Spleen (tissue), 11 donors: ENCODE results near the gene C1QTNF5. TPM values are rescaled to one million over a fixed set of nuclear protein-coding genes. Genes with fewer than 3 reads are reported as not detected.
A peak's percentile ranks its signal among the peaks of the same experiment; 100 is the strongest.

Source experiments
- DNase-seq: peaks from one replicate; pipeline ENCODE4 v3.0.0-alpha.2; 2020
- H3K27ac ChIP-seq, 8 donors: fragments of 200-600 bp; sonication (generic) in 7 of 8; 1 replicate in 4 of 8; 2 replicates in 4 of 8; pipeline versions ENCODE4 v1.5.0 to v1.8.0; 2016 to 2021; ENCODE audit warnings: inconsistent platforms in 4 of 8, mild to moderate bottlenecking in 4 of 8, moderate library complexity in 1 of 8
- H3K27me3 ChIP-seq, 7 donors: fragments of 200-600 bp; sonication (generic) in 6 of 7; replicated peaks in 1 of 7; 1 replicate in 4 of 7; 2 replicates in 3 of 7; pipeline versions ENCODE4 v1.5.0 to v1.8.0; 2016 to 2021; ENCODE audit warnings: inconsistent platforms in 3 of 7, mild to moderate bottlenecking in 1 of 7
- H3K36me3 ChIP-seq, 6 donors: fragments of 200-600 bp; sonication (generic) in 5 of 6; 1 replicate in 4 of 6; 2 replicates in 2 of 6; pipeline versions ENCODE4 v1.5.0 to v1.8.0; 2016 to 2021; ENCODE audit warnings: inconsistent platforms in 2 of 6
- H3K4me1 ChIP-seq, 6 donors: fragments of 200-600 bp; sonication (generic) in 5 of 6; 1 replicate in 3 of 6; 2 replicates in 3 of 6; pipeline versions ENCODE4 v1.5.0 to v1.8.0; 2016 to 2021; ENCODE audit warnings: inconsistent platforms in 3 of 6
- H3K4me3 ChIP-seq, 8 donors: fragments of 200-600 bp; sonication (generic) in 7 of 8; 1 replicate in 4 of 8; 2 replicates in 4 of 8; pipeline versions ENCODE4 v1.5.0 to v1.8.0; 2016 to 2021; ENCODE audit warnings: inconsistent platforms in 4 of 8, mild to moderate bottlenecking in 4 of 8, moderate library complexity in 2 of 8
- H3K9me3 ChIP-seq, 8 donors: fragments of 200-600 bp; sonication (generic) in 7 of 8; 1 replicate in 4 of 8; 2 replicates in 4 of 8; pipeline versions ENCODE4 v1.5.0 to v1.8.0; 2016 to 2021; ENCODE audit warnings: inconsistent platforms in 4 of 8
- CTCF ChIP-seq, 11 experiments: fragments of 200-600 bp in 7 of 11; fragments of 450-650 bp in 4 of 11; sonication (generic) in 4 of 11; IDR thresholded peaks in 8 of 11; conservative IDR thresholded peaks in 3 of 11; 1 replicate in 7 of 11; 2 replicates in 4 of 11; pipeline versions ENCODE4 v1.4.0 to v1.8.0; 2016 to 2021; ENCODE audit warnings: antibody characterized with exemption in 11 of 11, inconsistent platforms in 4 of 11, mild to moderate bottlenecking in 1 of 11
- POLR2A ChIP-seq, 3 donors: fragments of 450-650 bp; IDR thresholded peaks; one replicate each; pipeline ENCODE4 v1.5.1; 2017; ENCODE audit warnings: antibody characterized with exemption in 3 of 3, mild to moderate bottlenecking in 1 of 3
- POLR2AphosphoS5 ChIP-seq, 3 donors: sonication (generic); formaldehyde crosslinking; IDR thresholded peaks; one replicate each; pipeline ENCODE4 v1.5.1; 2017; ENCODE audit warnings: antibody characterized with exemption in 3 of 3
- WGBS, 5 donors: extraction: QIAGEN DNeasy Blood & Tissue Kit in 3 of 5; methylation state at CpG; one replicate each; pipeline versions ENCODE4 v1.1.5 to v1.1.7; 2013 to 2018; 5-methylcytosine and 5-hydroxymethylcytosine counted together
- intact Hi-C: fragments of 100-400 bp; cut with DNase I; formaldehyde crosslinking; loops from one replicate; pipeline ENCODE4 v1.15.0; 2023; ENCODE audit warnings: low total_unique reads
- polyA plus RNA-seq, 3 donors: library from polyadenylated mRNA; stranded (reverse); fragments of 200-250 nt; gene quantifications; one replicate each; pipeline ENCODE4 v1.2.1, GENCODE V29; 2013
- total RNA-seq, 7 donors: library from RNA; depleted of rRNA in 3 of 7; stranded (reverse); fragments of >200 nt in 3 of 7; fragmentation: NEBNext Ultra II Directional in 4 of 7; extraction: Animal tissue kit (Norgen Biotek cat#: 25700) in 4 of 7; gene quantifications; one replicate each; pipeline versions ENCODE4 v1.1.0 to v1.2.1, GENCODE V29; 2016 to 2021
- donor health status: healthy with polysubstance abuse.
- donor health status: DM: no; HTN: no; CAD: no; lungs with moderate emphysema.
- donor health status: DM: no; HTN: no; CAD: no.
- donor health status: Bipolar disorder and iron deficiency.
- donor health status: healthy.
- donor health status: DM: no; HTN: no; CAD: no.
- donor health status: DM: yes; HTN: yes; CAD: no.

The C1QTNF5 gene
- total and polyA plus RNA-seq, 10 donors: 10.3 to 55.0 (median 29.9) TPM

- WGBS, 5 donors: 46 to 73% (median 64%) methylated on average over 7 to 12 of the region's 12 CpGs
- H3K4me3 ChIP-seq: no peak overlapping the region
- TF ChIP-seq POLR2AphosphoS5 (IDR thresholded peaks at IDR 0.05) (no peak), CTCF (IDR thresholded peaks at IDR 0.05 in 8 of 11, conservative IDR thresholded peaks at IDR 0.05 in 3 of 11) (no peak), POLR2A (IDR thresholded peaks at IDR 0.05) (no peak)
- H3K27ac ChIP-seq: no peak overlapping the region
- H3K9me3 ChIP-seq: no peaks in the 10 kb centered on the region
- peaks cover 0 to 53% (median 25%) of the 10 kb centered on the region in 6 donors for H3K4me1 ChIP-seq
- H3K27me3 ChIP-seq: peaks cover 0 to 38% (median 0%) of the 10 kb centered on the region in 7 donors
- intact Hi-C loops: no loop called here
- DNase-seq: no peak
- no peaks in the 10 kb centered on the region for H3K36me3 ChIP-seq
These were observed 36.6 kb upstream of the C1QTNF5 start for GRCh38 chr11:119377112-119377901.

GRCh38 chr11:119376197-119376847 lies 35.6 kb upstream of the C1QTNF5 start:
- no peak for DNase-seq
- intact Hi-C loops: no loop called here
- Histone ChIP-seq H3K27me3 (peaks cover 0 to 37% (median 0%) of the 10 kb centered on the region in 7 donors), H3K27ac (peak overlapping the region in 4 of 8 donors; percentile 14 to 54 (median 30)), H3K4me1 (peaks cover 0 to 48% (median 16%) of the 10 kb centered on the region in 6 donors), H3K36me3 (no peaks in the 10 kb centered on the region), H3K4me3 (no peak overlapping the region), H3K9me3 (no peaks in the 10 kb centered on the region)
- TF ChIP-seq POLR2AphosphoS5 (IDR thresholded peaks at IDR 0.05): no peak
- no peak for TF ChIP-seq CTCF (IDR thresholded peaks at IDR 0.05 in 8 of 11, conservative IDR thresholded peaks at IDR 0.05 in 3 of 11)
- TF ChIP-seq POLR2A (IDR thresholded peaks at IDR 0.05): no peak
- 84 to 89% (median 86%) methylated on average over 4 to 11 of the region's 11 CpGs for WGBS, 5 donors

- Histone ChIP-seq H3K27ac (peak overlapping the region in 5 of 8 donors; percentile 19 to 54 (median 28)), H3K9me3 (no peaks in the 10 kb centered on the region), H3K4me1 (peaks cover 0 to 45% (median 10%) of the 10 kb centered on the region in 6 donors), H3K36me3 (no peaks in the 10 kb centered on the region), H3K4me3 (no peak overlapping the region), H3K27me3 (peaks cover 0 to 37% (median 0%) of the 10 kb centered on the region in 7 donors)
- no peak for TF ChIP-seq POLR2A (IDR thresholded peaks at IDR 0.05)
- no peak for TF ChIP-seq CTCF (IDR thresholded peaks at IDR 0.05 in 8 of 11, conservative IDR thresholded peaks at IDR 0.05 in 3 of 11)
- peak in 2 of 3 donors; percentile 60 to 67 for TF ChIP-seq POLR2AphosphoS5 (IDR thresholded peaks at IDR 0.05)
- 63 to 77% (median 69%) methylated on average over 13 to 14 of the region's 14 CpGs for WGBS, 5 donors
- intact Hi-C loops: no loop called here
- DNase-seq: no peak
These were observed 34.9 kb upstream of the C1QTNF5 start for GRCh38 chr11:119375337-119376196.
